B cell (primary cell): ENCODE measurements around the gene RBL1. TPM values are rescaled to one million over a fixed set of nuclear protein-coding genes. Genes with fewer than 3 reads are reported as not detected.

Experiments used
- ATAC-seq: fragments of 200-7000 bp; cut with Tn5 transposase; one replicate; pipeline ENCODE4 v1.10.0; 2021; ENCODE audit warnings: low read depth, mild to moderate bottlenecking, moderate number of reproducible peaks, moderate library complexity
- CTCF ChIA-PET: fragments of 350-600 bp; sonication (Branson Sonifier 250); formaldehyde crosslinking; loops from one replicate; lab custom pipeline; 2021; ENCODE audit warnings: antibody characterized with exemption, inconsistent platforms; lab: Charles Lee
- POLR2A ChIA-PET: fragments of 350-600 bp; sonication (Branson Sonifier 250); formaldehyde crosslinking; loops from one replicate; lab custom pipeline; 2021; ENCODE audit warnings: antibody characterized with exemption; lab: Charles Lee
- DNase-seq: peaks from one replicate; pipeline ENCODE4 v3.0.0; 2013
- H2AFZ ChIP-seq: 2 replicates; pipeline ENCODE4 v1.6.1; 2012; ENCODE audit warnings: mild to moderate bottlenecking, low read depth, low read length; ENCODE audit not compliant: insufficient read depth, poor library complexity, severe bottlenecking
- H3K27ac ChIP-seq, 2 donors: 1 replicate in 1 of 2; 2 replicates in 1 of 2; pipeline ENCODE4 v1.5.1; 2012 to 2013; ENCODE audit warnings: low read length in 2 of 2, mild to moderate bottlenecking in 2 of 2, moderate library complexity in 1 of 2
- H3K27me3 ChIP-seq, 4 experiments: fragments of 200-600 bp in 1 of 4; sonication (generic) in 1 of 4; replicated peaks in 1 of 4; 1 replicate in 2 of 4; 2 replicates in 2 of 4; pipeline versions ENCODE4 v1.6.1 to v1.7.0; 2013 to 2016; ENCODE audit warnings: low read length in 3 of 4, mild to moderate bottlenecking in 2 of 4, mixed read lengths in 1 of 4, moderate library complexity in 1 of 4; ENCODE audit not compliant: insufficient read depth in 4 of 4, control insufficient read depth in 3 of 4; ENCODE audit errors: control extremely low read depth in 1 of 4
- H3K36me3 ChIP-seq, 2 experiments: replicated peaks in 1 of 2; 1 replicate in 1 of 2; 2 replicates in 1 of 2; pipeline versions ENCODE4 v1.6.1 to v1.7.1; 2013; ENCODE audit warnings: low read length in 1 of 2; ENCODE audit not compliant: insufficient read depth in 2 of 2, control insufficient read depth in 1 of 2; ENCODE audit errors: control extremely low read depth in 1 of 2, extremely low read depth in 1 of 2
- H3K4me1 ChIP-seq, 2 donors: fragments of 200-600 bp in 1 of 2; sonication (generic) in 1 of 2; 1 replicate in 1 of 2; 2 replicates in 1 of 2; pipeline versions ENCODE4 v1.5.1 to v1.6.1; 2013 to 2017; ENCODE audit warnings: low read length in 2 of 2; ENCODE audit not compliant: control insufficient read depth in 2 of 2, insufficient read depth in 2 of 2
- H3K4me2 ChIP-seq: replicated peaks from 2 replicates; pipeline ENCODE3; 2012; ENCODE audit warnings: mild to moderate bottlenecking, low read depth, low read length; ENCODE audit not compliant: poor library complexity, severe bottlenecking
- H3K4me3 ChIP-seq, 5 experiments: fragments of 200-600 bp in 1 of 5; sonication (generic) in 1 of 5; 1 replicate in 3 of 5; 2 replicates in 2 of 5; pipeline versions ENCODE4 v1.5.1 to v1.7.0; 2011 to 2016; ENCODE audit warnings: low read length in 4 of 5, mild to moderate bottlenecking in 4 of 5, low read depth in 2 of 5, control low read depth in 1 of 5, moderate library complexity in 1 of 5; ENCODE audit not compliant: insufficient read depth in 1 of 5; ENCODE audit errors: control extremely low read depth in 1 of 5, extremely low read depth in 1 of 5
- H3K79me2 ChIP-seq: fragments of 200-600 bp; sonication (generic); one replicate; pipeline ENCODE4 v1.6.0; 2016; ENCODE audit warnings: low read length; ENCODE audit not compliant: control insufficient read depth, insufficient read depth
- H3K9ac ChIP-seq: fragments of 200-600 bp; sonication (generic); 2 replicates; pipeline ENCODE4 v1.6.1; 2017; ENCODE audit warnings: mild to moderate bottlenecking, low read length, moderate library complexity
- H3K9me3 ChIP-seq, 3 donors: one replicate each; pipeline versions ENCODE4 v1.6.1 to v1.7.1; 2013; ENCODE audit warnings: low read length in 2 of 3; ENCODE audit not compliant: control insufficient read depth in 2 of 3, insufficient read depth in 1 of 3; ENCODE audit errors: control extremely low read depth in 1 of 3
- H4K20me1 ChIP-seq: 2 replicates; pipeline ENCODE4 v1.6.0; 2012; ENCODE audit warnings: mild to moderate bottlenecking, low read length; ENCODE audit not compliant: insufficient read depth, control insufficient read depth, poor library complexity, severe bottlenecking
- H3K27ac Mint-ChIP-seq: one replicate; pipeline ENCODE4 v1.8.0; 2021; ENCODE audit warnings: mixed read lengths
- H3K27me3 Mint-ChIP-seq: one replicate; pipeline ENCODE4 v1.8.0; 2021; ENCODE audit warnings: mixed read lengths
- H3K4me1 Mint-ChIP-seq: one replicate; pipeline ENCODE4 v1.8.0; 2021; ENCODE audit warnings: mixed read lengths
- H3K4me3 Mint-ChIP-seq: one replicate; pipeline ENCODE4 v1.8.0; 2021; ENCODE audit warnings: mixed read lengths
- H3K9me3 Mint-ChIP-seq: one replicate; pipeline ENCODE4 v1.8.0; 2022; ENCODE audit warnings: mixed read lengths; ENCODE audit not compliant: insufficient read depth
- EZH2 ChIP-seq: IDR thresholded peaks from 2 replicates; pipeline ENCODE4 v1.6.1; 2012; ENCODE audit warnings: borderline replicate concordance, low read depth, mild to moderate bottlenecking, moderate library complexity, low read length; ENCODE audit not compliant: insufficient read depth, poor library complexity, severe bottlenecking
- WGBS: methylation state at CpG from one replicate; pipeline ENCODE4 v1.1.5; 2013; ENCODE audit warnings: missing lambda C conversion rate; ENCODE audit not compliant: insufficient coverage; 5-methylcytosine and 5-hydroxymethylcytosine counted together
- intact Hi-C: fragments of 100-400 bp; cut with micrococcal nuclease; formaldehyde crosslinking; loops from one replicate; pipeline ENCODE4 v1.10.0; 2022
- polyA plus RNA-seq: library from polyadenylated mRNA; depleted of rRNA; stranded (reverse); fragments of >200 nt; gene quantifications from 2 replicates; pipeline ENCODE4 v1.2.3, GENCODE V29; 2012
- total RNA-seq, 2 donors: library from RNA; stranded (reverse); fragments of 120-200 nt in 1 of 2; gene quantifications; 1 replicate in 1 of 2; 2 replicates in 1 of 2; pipeline versions ENCODE4 v1.2.3 to v1.2.4, GENCODE V29; 2013 to 2022
- TF ChIP-seq, protein P1 (sequence below): fragments of 200-600 bp; IDR thresholded peaks from one replicate; pipeline ENCODE4 v1.8.0; 2022; ENCODE audit warnings: antibody characterized with exemption, mild to moderate bottlenecking

RBL1 gene
- total and polyA plus RNA-seq, 2 donors (not counting 1 experiment from before 2014, with no cell fraction given) = 8.1 to 27.8 TPM

- peaks cover 0 to 8% (median 7%) of the 10 kb centered on the region in 3 donors for H3K9me3 ChIP-seq
- WGBS = 100% methylated on average over 2 of the region's 4 CpGs
- H3K4me1 ChIP-seq = peaks cover 6 to 8% of the 10 kb centered on the region in 2 donors
- intact Hi-C loops = no loop called here
- H3K36me3 ChIP-seq = peaks cover 0 to 4% of the 10 kb centered on the region in 2 experiments
- H3K27me3 ChIP-seq = no peaks in the 10 kb centered on the region
- no peak overlapping the region for H3K4me2 ChIP-seq
- Mint-ChIP-seq H3K27me3 (no peaks in the 10 kb centered on the region), H3K9me3 (peaks cover 2% of the 10 kb centered on the region), H3K4me1 (peaks cover 10% of the 10 kb centered on the region), H3K4me3 (no peak overlapping the region), H3K27ac (no peak overlapping the region)
- no peaks in the 10 kb centered on the region for H4K20me1 ChIP-seq
- no peak for DNase-seq
- ChIA-PET CTCF (no interaction called here), POLR2A (no interaction called here)
- H3K4me3 ChIP-seq = no peak overlapping the region
- ATAC-seq = no peak
- H2AFZ ChIP-seq = no peak overlapping the region
- no peak overlapping the region for H3K27ac ChIP-seq
- H3K9ac ChIP-seq = no peak overlapping the region
- no peak for TF ChIP-seq EZH2
- TF ChIP-seq, protein P1, sequence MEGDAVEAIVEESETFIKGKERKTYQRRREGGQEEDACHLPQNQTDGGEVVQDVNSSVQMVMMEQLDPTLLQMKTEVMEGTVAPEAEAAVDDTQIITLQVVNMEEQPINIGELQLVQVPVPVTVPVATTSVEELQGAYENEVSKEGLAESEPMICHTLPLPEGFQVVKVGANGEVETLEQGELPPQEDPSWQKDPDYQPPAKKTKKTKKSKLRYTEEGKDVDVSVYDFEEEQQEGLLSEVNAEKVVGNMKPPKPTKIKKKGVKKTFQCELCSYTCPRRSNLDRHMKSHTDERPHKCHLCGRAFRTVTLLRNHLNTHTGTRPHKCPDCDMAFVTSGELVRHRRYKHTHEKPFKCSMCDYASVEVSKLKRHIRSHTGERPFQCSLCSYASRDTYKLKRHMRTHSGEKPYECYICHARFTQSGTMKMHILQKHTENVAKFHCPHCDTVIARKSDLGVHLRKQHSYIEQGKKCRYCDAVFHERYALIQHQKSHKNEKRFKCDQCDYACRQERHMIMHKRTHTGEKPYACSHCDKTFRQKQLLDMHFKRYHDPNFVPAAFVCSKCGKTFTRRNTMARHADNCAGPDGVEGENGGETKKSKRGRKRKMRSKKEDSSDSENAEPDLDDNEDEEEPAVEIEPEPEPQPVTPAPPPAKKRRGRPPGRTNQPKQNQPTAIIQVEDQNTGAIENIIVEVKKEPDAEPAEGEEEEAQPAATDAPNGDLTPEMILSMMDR = no peak
- H3K79me2 ChIP-seq = no peaks in the 10 kb centered on the region
Observed at GRCh38 chr20:36992802-36993334, 102.9 kb downstream of the RBL1 start.

DNA sequence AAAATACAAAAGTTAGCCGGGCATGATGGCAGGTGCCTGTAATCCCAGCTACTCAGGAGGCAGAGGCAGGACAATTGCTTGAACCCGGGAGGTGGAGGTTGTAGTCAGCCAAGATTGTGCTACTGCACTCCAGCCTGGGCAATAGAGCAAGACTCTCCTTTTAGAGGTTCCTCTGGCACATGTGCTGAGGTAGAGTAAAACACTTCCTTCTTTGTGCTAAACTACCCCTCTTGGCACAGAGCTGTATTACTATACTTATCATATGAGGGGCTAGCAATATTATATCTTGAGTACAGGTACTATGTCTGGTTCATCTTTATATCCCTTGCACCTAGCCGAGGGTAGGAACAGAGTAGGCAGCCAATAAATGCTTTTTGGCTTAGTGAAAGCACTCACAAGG lies 104.1 kb downstream of the RBL1 start:
- H3K4me3 ChIP-seq = no peak overlapping the region
- CTCF ChIA-PET = no interaction called here
- peaks cover 10% of the 10 kb centered on the region for H3K4me1 Mint-ChIP-seq
- H2AFZ ChIP-seq = no peak overlapping the region
- POLR2A ChIA-PET = no interaction called here
- ATAC-seq = no peak
- no peaks in the 10 kb centered on the region for H3K27me3 Mint-ChIP-seq
- H3K79me2 ChIP-seq = no peaks in the 10 kb centered on the region
- peaks cover 0 to 4% of the 10 kb centered on the region in 2 experiments for H3K36me3 ChIP-seq
- TF ChIP-seq, protein P1 = no peak
- TF ChIP-seq EZH2 = no peak
- H3K9ac ChIP-seq = no peak overlapping the region
- no peak overlapping the region for H3K27ac ChIP-seq
- H3K4me3 Mint-ChIP-seq = no peak overlapping the region
- H3K4me1 ChIP-seq = peaks cover 6 to 8% of the 10 kb centered on the region in 2 donors
- peaks cover 0 to 8% (median 7%) of the 10 kb centered on the region in 3 donors for H3K9me3 ChIP-seq
- DNase-seq = no peak
- peaks cover 2% of the 10 kb centered on the region for H3K9me3 Mint-ChIP-seq
- H3K4me2 ChIP-seq = no peak overlapping the region
- H4K20me1 ChIP-seq = no peaks in the 10 kb centered on the region
- H3K27ac Mint-ChIP-seq = no peak overlapping the region
- H3K27me3 ChIP-seq = no peaks in the 10 kb centered on the region
- intact Hi-C loops = no loop called here
- 100% methylated on average over 1 of the region's 3 CpGs for WGBS
